ENCODE data around the gene RFX2.

The RFX2 gene

GRCh38 chr19:6086068-6086788 is 24.1 kb downstream of the RFX2 start:
- ChIA-PET POLR2A (no interaction called here), CTCF (interaction anchor here (0.9 to 2.1 kb wide), 4 partner anchors 10 to 63 kb away, joined by 3 to 7 read pairs (median 4); no protein-coding TSS in a partner anchor)
- TF ChIP-seq, protein P1, sequence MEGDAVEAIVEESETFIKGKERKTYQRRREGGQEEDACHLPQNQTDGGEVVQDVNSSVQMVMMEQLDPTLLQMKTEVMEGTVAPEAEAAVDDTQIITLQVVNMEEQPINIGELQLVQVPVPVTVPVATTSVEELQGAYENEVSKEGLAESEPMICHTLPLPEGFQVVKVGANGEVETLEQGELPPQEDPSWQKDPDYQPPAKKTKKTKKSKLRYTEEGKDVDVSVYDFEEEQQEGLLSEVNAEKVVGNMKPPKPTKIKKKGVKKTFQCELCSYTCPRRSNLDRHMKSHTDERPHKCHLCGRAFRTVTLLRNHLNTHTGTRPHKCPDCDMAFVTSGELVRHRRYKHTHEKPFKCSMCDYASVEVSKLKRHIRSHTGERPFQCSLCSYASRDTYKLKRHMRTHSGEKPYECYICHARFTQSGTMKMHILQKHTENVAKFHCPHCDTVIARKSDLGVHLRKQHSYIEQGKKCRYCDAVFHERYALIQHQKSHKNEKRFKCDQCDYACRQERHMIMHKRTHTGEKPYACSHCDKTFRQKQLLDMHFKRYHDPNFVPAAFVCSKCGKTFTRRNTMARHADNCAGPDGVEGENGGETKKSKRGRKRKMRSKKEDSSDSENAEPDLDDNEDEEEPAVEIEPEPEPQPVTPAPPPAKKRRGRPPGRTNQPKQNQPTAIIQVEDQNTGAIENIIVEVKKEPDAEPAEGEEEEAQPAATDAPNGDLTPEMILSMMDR (IDR thresholded peaks at IDR 0.05; ENCODE audit: control extremely low read depth, extremely low read depth, low read depth, missing control alignments) = no peak
- no peak for DNase-seq (ENCODE audit: extremely low spot score)

- TF ChIP-seq, protein P1 (IDR thresholded peaks at IDR 0.05; ENCODE audit: control extremely low read depth, extremely low read depth, low read depth, missing control alignments) = no peak
- CTCF ChIA-PET = interaction anchor here (1.7 to 2.1 kb wide), 2 partner anchors 9 to 36 kb away, joined by 6 to 7 read pairs; no protein-coding TSS in a partner anchor
- POLR2A ChIA-PET = no interaction called here
These were observed 25.5 kb downstream of the RFX2 start for GRCh38 chr19:6084821-6085220.

GRCh38 chr19:6079107-6079506 is 31.2 kb downstream of the RFX2 start:
- ChIA-PET POLR2A (no interaction called here), CTCF (interaction anchor here (1.2 to 2.2 kb wide), 3 partner anchors 10 to 46 kb away, joined by 3 to 5 read pairs (median 4); no protein-coding TSS in a partner anchor)
- DNase-seq (ENCODE audit: extremely low spot score) = no peak
- TF ChIP-seq, protein P1 (IDR thresholded peaks at IDR 0.05; ENCODE audit: control extremely low read depth, extremely low read depth, low read depth, missing control alignments) = no peak

More at GRCh38 chr19:6084821-6085220, 25.5 kb downstream of the RFX2 start:
- no peak for DNase-seq (ENCODE audit: extremely low spot score)

DNA sequence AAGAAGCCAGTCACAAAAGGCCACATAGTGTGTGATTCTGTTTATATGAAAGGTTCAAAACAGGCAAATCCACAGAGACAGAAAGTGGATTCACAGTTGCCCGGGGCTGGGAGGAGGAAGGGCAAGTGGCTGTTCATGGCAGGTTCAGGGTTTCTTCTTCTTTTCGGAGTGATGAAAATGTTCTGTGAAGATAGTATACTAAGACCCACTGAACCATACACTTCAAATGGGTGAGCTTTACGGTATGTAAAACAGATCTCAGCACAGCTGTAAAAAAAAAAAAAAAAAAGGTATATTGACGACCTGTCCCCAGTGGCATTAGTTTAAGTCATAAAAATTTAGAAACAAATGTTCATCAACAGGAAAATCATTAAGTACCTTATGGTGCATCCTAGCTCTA is 32.2 kb downstream of the RFX2 start:
- DNase-seq (ENCODE audit: extremely low spot score) = no peak
- TF ChIP-seq, protein P1 (IDR thresholded peaks at IDR 0.05; ENCODE audit: control extremely low read depth, extremely low read depth, low read depth, missing control alignments) = no peak
- ChIA-PET CTCF (interaction anchor here (1.0 to 2.2 kb wide), 4 partner anchors 9 to 47 kb away, joined by 3 to 7 read pairs (median 4); no protein-coding TSS in a partner anchor), POLR2A (no interaction called here)

GRCh38 chr19:6076675-6077463 is 33.4 kb downstream of the RFX2 start:
- no peak for DNase-seq (ENCODE audit: extremely low spot score)
- ChIA-PET POLR2A (no interaction called here), CTCF (interaction anchor here (1.0 to 2.2 kb wide), 5 partner anchors 9 to 29 kb away, joined by 4 to 7 read pairs (median 5); no protein-coding TSS in a partner anchor)

DNA sequence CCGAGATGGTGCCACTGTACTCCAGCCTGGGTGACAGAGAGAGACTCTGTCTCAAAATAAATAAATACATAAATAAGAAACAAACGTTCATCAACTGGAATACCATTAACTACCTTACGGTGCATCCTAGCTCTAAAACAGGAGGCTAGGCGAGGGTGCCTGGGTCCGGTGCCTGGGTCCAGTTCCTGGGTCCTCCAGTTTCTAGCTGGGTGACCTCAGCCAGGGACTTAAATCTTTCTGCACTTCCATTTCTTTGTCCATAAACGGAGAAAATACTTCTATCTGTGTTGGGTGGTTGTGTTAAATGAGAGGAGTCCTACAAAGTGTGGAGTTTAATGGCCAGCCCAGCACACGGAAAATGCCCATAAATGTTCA is 34.0 kb downstream of the RFX2 start:
- ChIA-PET CTCF (interaction anchor here (1.0 to 2.0 kb wide), 4 partner anchors 9 to 50 kb away, joined by 4 to 7 read pairs (median 4); no protein-coding TSS in a partner anchor), POLR2A (no interaction called here)
- DNase-seq (ENCODE audit: extremely low spot score) = no peak
- TF ChIP-seq, protein P1 (IDR thresholded peaks at IDR 0.05; ENCODE audit: control extremely low read depth, extremely low read depth, low read depth, missing control alignments) = no peak

More at GRCh38 chr19:6076675-6077463, 33.4 kb downstream of the RFX2 start:
- TF ChIP-seq, protein P1 (IDR thresholded peaks at IDR 0.05; ENCODE audit: control extremely low read depth, extremely low read depth, low read depth, missing control alignments) = no peak

Data from GM10248 (cell line).